GM13976 (cell line): ENCODE measurements around the gene PTTG1.
"Not testable (repeated sequence)": the region's sequence is repeated elsewhere in the genome, so short reads cannot be mapped to it uniquely, and the experiment has no call there.

ENCODE experiments used
- DNase-seq: peaks from one replicate; pipeline ENCODE4 v3.0.0; 2012; ENCODE audit warnings: low spot score
- in situ Hi-C: fragments of 300-500 bp; cut with MboI; formaldehyde crosslinking; loops from one replicate; pipeline ENCODE4 v1.12.0; 2022; ENCODE audit warnings: low sequenced_read_pairs, mixed read lengths, inconsistent platforms; ENCODE audit not compliant: unreplicated experiment
- TF ChIP-seq, protein P1 (sequence below): IDR thresholded peaks from 2 replicates; pipeline ENCODE4 v1.5.1; 2012; ENCODE audit warnings: borderline replicate concordance, mild to moderate bottlenecking; ENCODE audit not compliant: insufficient read depth; ENCODE audit errors: extremely low read depth, missing control alignments, control extremely low read depth

PTTG1 gene

GRCh38 chr5:160434022-160434531 lies 12.4 kb downstream of the PTTG1 start:
- DNase-seq: peak; percentile 74

DNA sequence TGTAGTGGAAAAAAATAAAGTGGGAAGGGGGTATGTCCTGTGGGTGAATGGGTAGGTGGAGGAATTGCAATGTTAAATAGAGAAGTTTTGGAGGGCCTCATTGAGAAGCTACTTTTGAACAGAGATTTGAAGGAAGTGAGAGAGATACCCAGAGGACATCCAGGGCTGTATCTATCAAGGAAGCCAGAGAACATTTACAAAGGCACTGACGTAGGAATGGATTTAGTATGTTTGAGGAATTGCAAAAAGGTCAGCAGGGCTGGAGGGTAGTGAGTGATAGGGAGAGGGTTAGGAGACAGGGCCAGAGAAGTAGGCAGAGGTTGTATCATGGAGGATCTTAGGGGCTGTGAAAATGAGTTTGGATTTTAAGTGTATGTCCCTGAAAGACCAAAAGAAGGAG lies 13.9 kb downstream of the PTTG1 start:
- no peak for DNase-seq
- TF ChIP-seq, protein P1, sequence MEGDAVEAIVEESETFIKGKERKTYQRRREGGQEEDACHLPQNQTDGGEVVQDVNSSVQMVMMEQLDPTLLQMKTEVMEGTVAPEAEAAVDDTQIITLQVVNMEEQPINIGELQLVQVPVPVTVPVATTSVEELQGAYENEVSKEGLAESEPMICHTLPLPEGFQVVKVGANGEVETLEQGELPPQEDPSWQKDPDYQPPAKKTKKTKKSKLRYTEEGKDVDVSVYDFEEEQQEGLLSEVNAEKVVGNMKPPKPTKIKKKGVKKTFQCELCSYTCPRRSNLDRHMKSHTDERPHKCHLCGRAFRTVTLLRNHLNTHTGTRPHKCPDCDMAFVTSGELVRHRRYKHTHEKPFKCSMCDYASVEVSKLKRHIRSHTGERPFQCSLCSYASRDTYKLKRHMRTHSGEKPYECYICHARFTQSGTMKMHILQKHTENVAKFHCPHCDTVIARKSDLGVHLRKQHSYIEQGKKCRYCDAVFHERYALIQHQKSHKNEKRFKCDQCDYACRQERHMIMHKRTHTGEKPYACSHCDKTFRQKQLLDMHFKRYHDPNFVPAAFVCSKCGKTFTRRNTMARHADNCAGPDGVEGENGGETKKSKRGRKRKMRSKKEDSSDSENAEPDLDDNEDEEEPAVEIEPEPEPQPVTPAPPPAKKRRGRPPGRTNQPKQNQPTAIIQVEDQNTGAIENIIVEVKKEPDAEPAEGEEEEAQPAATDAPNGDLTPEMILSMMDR: no peak
- in situ Hi-C loops: loop anchor here (5.0 kb wide), 1 partner anchor 42 kb away; no protein-coding TSS in a partner anchor

More at GRCh38 chr5:160434022-160434531, 12.4 kb downstream of the PTTG1 start:
- in situ Hi-C loops: no loop called here
- TF ChIP-seq, protein P1: no peak

- in situ Hi-C loops: loop anchor here (5.0 kb wide), 1 partner anchor 41 kb away; no protein-coding TSS in a partner anchor
- TF ChIP-seq, protein P1: no peak
- no peak for DNase-seq
Measured at GRCh38 chr5:160436017-160436416, 14.4 kb downstream of the PTTG1 start.

DNA sequence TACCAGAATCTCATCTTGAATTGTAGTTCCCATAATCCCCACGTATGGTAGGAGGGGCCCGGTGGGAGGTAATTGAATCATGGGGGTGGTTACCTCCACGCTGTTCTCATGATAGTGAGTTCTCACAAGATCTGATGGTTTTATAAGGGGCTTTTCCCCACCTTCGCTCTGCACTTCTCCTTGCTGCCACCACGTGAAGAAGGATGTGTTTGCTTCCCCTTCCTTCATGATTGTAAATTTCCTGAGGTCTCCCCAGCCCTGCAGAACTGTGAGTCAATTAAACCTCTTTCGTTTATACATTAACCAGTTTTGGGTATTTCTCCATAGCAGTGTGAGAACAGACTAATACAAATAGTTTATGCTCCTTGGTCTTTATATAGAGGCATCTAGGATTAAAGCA lies 15.0 kb downstream of the PTTG1 start:
- in situ Hi-C loops: loop anchor here (5.0 kb wide), 1 partner anchor 41 kb away; no protein-coding TSS in a partner anchor
- DNase-seq: not testable (repeated sequence)

- DNase-seq: no peak
- in situ Hi-C loops: loop anchor here (5.0 kb wide), 1 partner anchor 40 kb away; no protein-coding TSS in a partner anchor
- TF ChIP-seq, protein P1: no peak
Measured at GRCh38 chr5:160437271-160437670, 15.6 kb downstream of the PTTG1 start.

GRCh38 chr5:160438316-160439204 lies 16.9 kb downstream of the PTTG1 start:
- TF ChIP-seq, protein P1: peak; percentile 83
- in situ Hi-C loops: loop anchor here (5.0 kb wide), 1 partner anchor 39 kb away; no protein-coding TSS in a partner anchor
- no peak for DNase-seq

DNA sequence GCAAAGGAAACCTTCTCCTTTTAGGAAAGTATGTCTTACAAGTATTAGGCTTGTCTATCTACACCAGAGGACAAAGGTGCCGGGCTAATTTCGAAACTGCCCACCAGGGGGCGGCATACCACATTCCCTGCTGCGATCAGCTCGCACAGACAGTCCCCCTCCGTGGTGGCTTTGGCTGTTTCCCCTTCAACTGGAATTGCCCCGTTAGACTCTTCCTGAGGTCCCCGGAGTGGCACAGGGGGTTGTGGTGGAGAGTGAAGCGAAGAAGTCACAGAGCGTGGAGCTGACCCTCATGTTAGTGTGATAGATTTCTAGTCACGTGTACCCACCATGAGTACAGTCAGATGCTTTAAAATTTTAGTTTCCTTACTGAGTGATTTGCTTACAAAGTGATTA lies 17.5 kb downstream of the PTTG1 start:
- in situ Hi-C loops: loop anchor here (5.0 kb wide), 1 partner anchor 38 kb away; no protein-coding TSS in a partner anchor

More for the DNA sequence above, 17.5 kb downstream of the PTTG1 start:
- TF ChIP-seq, protein P1: peak; percentile 70
- peak; percentile 47 for DNase-seq
